ENCODE data around the gene ALPL. TPM values are rescaled to one million over a fixed set of nuclear protein-coding genes. Genes with fewer than 3 reads are reported as not detected.

Gene ALPL
- total RNA-seq, 1 experiment from 2014 or later = 140 TPM

GRCh38 chr1:21562896-21563295 is 53.7 kb downstream of the ALPL start:
- DNase-seq (ENCODE audit: low spot score) (no peak), ATAC-seq (no peak)
- H3K4me3 Mint-ChIP-seq = no peak overlapping the region
- no peaks in the 10 kb centered on the region for H3K4me1 Mint-ChIP-seq
- CTCF ChIA-PET = interaction anchor here (0.9 kb wide), 1 partner anchor 293 kb away, joined by 3 read pairs; no protein-coding TSS in a partner anchor
- H3K27ac Mint-ChIP-seq = no peak overlapping the region
- no peaks in the 10 kb centered on the region for H3K9me3 Mint-ChIP-seq
- H3K36me3 Mint-ChIP-seq = peaks cover 3% of the 10 kb centered on the region
- TF ChIP-seq ZNF263 (CRISPR knock-in tag; IDR thresholded peaks at IDR 0.05; ENCODE audit: low read depth) (no peak), ETV6 (CRISPR knock-in tag; IDR thresholded peaks at IDR 0.05) (no peak), ZNF671 (CRISPR knock-in tag; IDR thresholded peaks at IDR 0.05) (no peak), E2F5 (CRISPR knock-in tag; IDR thresholded peaks at IDR 0.05) (no peak), ZNF512 (CRISPR knock-in tag; IDR thresholded peaks at IDR 0.05; ENCODE audit: borderline replicate concordance) (no peak), TEAD1 (CRISPR knock-in tag; IDR thresholded peaks at IDR 0.05) (no peak), GABPB1 (CRISPR knock-in tag; IDR thresholded peaks at IDR 0.05) (no peak), IRF2 (CRISPR knock-in tag; IDR thresholded peaks at IDR 0.05; ENCODE audit: borderline replicate concordance, low read depth) (no peak), ZMAT4 (CRISPR knock-in tag; IDR thresholded peaks at IDR 0.05) (no peak)
- H3K27me3 Mint-ChIP-seq (ENCODE audit: low read depth) = no peaks in the 10 kb centered on the region
- POLR2A ChIA-PET = no interaction called here

- H3K9me3 Mint-ChIP-seq = no peaks in the 10 kb centered on the region
- TF ChIP-seq ERG (CRISPR knock-in tag; IDR thresholded peaks at IDR 0.05) (no peak), ESRRA (CRISPR knock-in tag; IDR thresholded peaks at IDR 0.05; ENCODE audit: borderline replicate concordance) (no peak), SMAD4 (CRISPR knock-in tag; IDR thresholded peaks at IDR 0.05) (no peak), ZNF121 (CRISPR knock-in tag; IDR thresholded peaks at IDR 0.05) (no peak), NFATC4 (CRISPR knock-in tag; IDR thresholded peaks at IDR 0.05) (no peak), PRDM15 (CRISPR knock-in tag; IDR thresholded peaks at IDR 0.05) (no peak), ZNF416 (CRISPR knock-in tag; IDR thresholded peaks at IDR 0.05) (no peak), CBFB (CRISPR knock-in tag; IDR thresholded peaks at IDR 0.05; ENCODE audit: low read depth) (no peak), JAZF1 (CRISPR knock-in tag; IDR thresholded peaks at IDR 0.05) (no peak), RORB (CRISPR knock-in tag; IDR thresholded peaks at IDR 0.05) (no peak), TCF7 (CRISPR knock-in tag; IDR thresholded peaks at IDR 0.05; ENCODE audit: low read depth) (no peak), USF2 (CRISPR knock-in tag; IDR thresholded peaks at IDR 0.05) (no peak), CDX4 (CRISPR knock-in tag; IDR thresholded peaks at IDR 0.05; ENCODE audit: borderline replicate concordance) (no peak), EMX1 (CRISPR knock-in tag; IDR thresholded peaks at IDR 0.05) (no peak), ATF2 (CRISPR knock-in tag; IDR thresholded peaks at IDR 0.05; ENCODE audit: borderline replicate concordance, low read depth) (no peak), ZNF671 (CRISPR knock-in tag; IDR thresholded peaks at IDR 0.05) (no peak), ZNF317 (CRISPR knock-in tag; IDR thresholded peaks at IDR 0.05; ENCODE audit: borderline replicate concordance, low read depth) (no peak)
Measured at GRCh38 chr1:21563971-21564370, 54.7 kb downstream of the ALPL start.

More at GRCh38 chr1:21563971-21564370, 54.7 kb downstream of the ALPL start:
- ATAC-seq = no peak
- POLR2A ChIA-PET = no interaction called here
- peaks cover 6% of the 10 kb centered on the region; the same call in 1 of the 2 replicates for H3K4me1 Mint-ChIP-seq
- no peaks in the 10 kb centered on the region for H3K27me3 Mint-ChIP-seq (ENCODE audit: low read depth)
- H3K27ac Mint-ChIP-seq = no peak overlapping the region
- CTCF ChIA-PET = interaction anchor here (1.0 kb wide), 1 partner anchor 294 kb away, joined by 3 read pairs; no protein-coding TSS in a partner anchor
- peaks cover 6% of the 10 kb centered on the region for H3K36me3 Mint-ChIP-seq
- no peak overlapping the region for H3K4me3 Mint-ChIP-seq
- no peak for DNase-seq (ENCODE audit: low spot score)
